NCI-H82 (cell line): Measurements from ENCODE around the gene SH2D3A.

ENCODE experiments used
- DNase-seq: peaks from one replicate; lab custom pipeline; 2025; lab: John Stamatoyannopoulos, UW

SH2D3A gene

DNA sequence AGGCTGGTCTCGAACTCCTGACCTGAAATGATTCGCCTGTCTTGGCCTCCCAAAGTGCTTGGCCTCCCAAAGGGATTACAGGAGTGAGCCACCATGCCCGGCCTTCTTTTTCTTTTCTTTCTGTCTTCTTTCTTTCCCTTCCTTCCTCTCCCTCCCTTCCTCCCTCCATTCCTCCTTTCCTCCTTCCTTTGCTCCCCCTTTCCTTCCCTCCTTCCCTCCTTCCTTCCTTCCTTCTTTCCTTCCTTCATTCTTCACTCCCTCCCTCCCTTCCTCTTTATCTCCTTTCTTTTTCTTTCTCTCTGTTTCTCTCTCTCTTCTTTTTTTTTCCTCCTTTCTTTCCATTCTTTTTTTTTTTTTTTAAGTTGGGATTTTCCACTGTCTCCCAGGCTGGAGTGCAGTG lies 58.9 kb downstream of the SH2D3A start:
- DNase-seq: no peak

DNA sequence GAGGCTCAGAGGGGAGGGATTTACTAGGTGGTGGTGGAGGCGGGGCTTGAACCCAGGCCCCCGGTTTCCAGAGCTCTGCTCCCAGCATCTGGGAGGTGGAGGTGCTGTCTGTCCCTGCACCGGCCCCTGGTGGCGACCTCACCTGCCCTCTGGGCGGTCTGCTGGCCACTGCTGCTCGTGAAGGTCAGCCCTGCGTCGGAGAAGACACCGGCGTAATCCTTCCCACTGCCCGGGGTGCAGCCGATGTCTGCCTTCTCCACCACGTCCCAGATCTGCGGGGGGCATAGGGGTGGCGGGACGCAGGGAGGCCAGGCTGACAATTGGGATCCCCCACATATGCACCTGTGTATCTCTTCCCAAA lies 59.6 kb downstream of the SH2D3A start:
- DNase-seq: no peak

- DNase-seq: no peak
Observed at GRCh38 chr19:6707011-6707657, 60.1 kb downstream of the SH2D3A start.

DNA sequence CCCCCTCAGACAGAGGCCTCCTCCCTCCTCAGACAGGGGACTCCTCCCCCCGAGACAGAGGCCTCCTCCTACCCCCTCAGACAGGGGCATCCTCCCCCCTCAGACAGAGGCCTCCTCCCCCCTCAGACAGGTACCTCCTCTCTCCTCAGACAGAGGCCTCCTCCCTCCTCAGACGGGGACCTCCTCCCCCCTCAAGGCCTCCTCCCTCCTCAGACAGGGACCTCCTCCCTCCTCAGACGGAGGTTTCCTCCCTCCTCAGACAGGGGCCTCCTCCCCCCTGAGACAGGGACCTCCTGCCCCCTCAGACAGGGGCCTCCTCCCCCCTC lies 60.6 kb downstream of the SH2D3A start:
- DNase-seq: no peak

GRCh38 chr19:6705931-6706632 lies 61.2 kb downstream of the SH2D3A start:
- DNase-seq: no peak
